Activated CD4-positive, alpha-beta T cell treated with anti-CD3 and anti-CD28 coated beads, Interleukin-2, amount 50 U/mL, for 4 hours (primary cell): ENCODE measurements around the gene PREP.
"Not testable (repeated sequence)": the region's sequence is repeated elsewhere in the genome, so short reads cannot be mapped to it uniquely, and the experiment has no call there.

ENCODE experiments used
- DNase-seq, 2 experiments: peaks; one replicate each; pipeline ENCODE4 v3.0.0-alpha.2; 2020

PREP gene

GRCh38 chr6:105338350-105338983 is 64.4 kb downstream of the PREP start:
- DNase-seq, result not testable (repeated sequence)

- no peak for DNase-seq
These were observed 65.9 kb downstream of the PREP start for GRCh38 chr6:105336986-105337385.

GRCh38 chr6:105332576-105332975 is 70.3 kb downstream of the PREP start:
- DNase-seq, result no peak

GRCh38 chr6:105331927-105332326 is 71.0 kb downstream of the PREP start:
- DNase-seq, result no peak

GRCh38 chr6:105330913-105331312 is 72.0 kb downstream of the PREP start:
- no peak for DNase-seq

GRCh38 chr6:105330364-105330763 is 72.5 kb downstream of the PREP start:
- no peak for DNase-seq

- no peak for DNase-seq
These were observed 75.8 kb downstream of the PREP start for GRCh38 chr6:105326833-105327770.

GRCh38 chr6:105326216-105326615 is 76.7 kb downstream of the PREP start:
- no peak for DNase-seq

GRCh38 chr6:105324386-105324950 is 78.4 kb downstream of the PREP start:
- no peak for DNase-seq

GRCh38 chr6:105322499-105323225 is 80.2 kb downstream of the PREP start:
- DNase-seq, result no peak

- DNase-seq, result no peak
These were observed 81.2 kb downstream of the PREP start for GRCh38 chr6:105321728-105322127.

GRCh38 chr6:105321207-105321606 is 81.7 kb downstream of the PREP start:
- no peak for DNase-seq

- no peak for DNase-seq
These were observed 82.1 kb downstream of the PREP start for GRCh38 chr6:105320765-105321164.

- no peak for DNase-seq
These were observed 82.6 kb downstream of the PREP start for GRCh38 chr6:105320271-105320670.

- DNase-seq, result no peak
These were observed 83.6 kb downstream of the PREP start for GRCh38 chr6:105319331-105319730.

GRCh38 chr6:105318660-105319059 is 84.2 kb downstream of the PREP start:
- DNase-seq, result no peak

- DNase-seq, result no peak
These were observed 85.0 kb downstream of the PREP start for GRCh38 chr6:105317607-105318533.

- no peak for DNase-seq
These were observed 89.7 kb downstream of the PREP start for GRCh38 chr6:105313211-105313610.

GRCh38 chr6:105310947-105311346 is 91.9 kb downstream of the PREP start:
- no peak for DNase-seq

GRCh38 chr6:105310371-105310770 is 92.5 kb downstream of the PREP start:
- DNase-seq, result no peak

- no peak for DNase-seq
These were observed 94.0 kb downstream of the PREP start for GRCh38 chr6:105308840-105309239.

- DNase-seq, result no peak
These were observed 97.4 kb downstream of the PREP start for GRCh38 chr6:105305521-105305920.
